Measurements from ENCODE around the gene SMAD6. TPM values are rescaled to one million over a fixed set of nuclear protein-coding genes. Genes with fewer than 3 reads are reported as not detected.
"Not testable (repeated sequence)": the region's sequence is repeated elsewhere in the genome, so short reads cannot be mapped to it uniquely, and the experiment has no call there.

SMAD6 gene
- total RNA-seq, 2 experiments from 2014 or later = 0.40 TPM

GRCh38 chr15:66825731-66826130, 123.7 kb downstream of the SMAD6 start:
- H3K27me3 Mint-ChIP-seq = no peaks in the 10 kb centered on the region
- DNase-seq = no peak
- no peaks in the 10 kb centered on the region for H3K9me3 Mint-ChIP-seq
- ChIA-PET POLR2A (no interaction called here), CTCF (no interaction called here)
- H3K27ac Mint-ChIP-seq = no peak overlapping the region
- H3K36me3 Mint-ChIP-seq (ENCODE audit: low read depth) = no peaks in the 10 kb centered on the region
- no peak overlapping the region for H3K4me3 Mint-ChIP-seq
- H3K4me1 Mint-ChIP-seq = no peaks in the 10 kb centered on the region

DNA sequence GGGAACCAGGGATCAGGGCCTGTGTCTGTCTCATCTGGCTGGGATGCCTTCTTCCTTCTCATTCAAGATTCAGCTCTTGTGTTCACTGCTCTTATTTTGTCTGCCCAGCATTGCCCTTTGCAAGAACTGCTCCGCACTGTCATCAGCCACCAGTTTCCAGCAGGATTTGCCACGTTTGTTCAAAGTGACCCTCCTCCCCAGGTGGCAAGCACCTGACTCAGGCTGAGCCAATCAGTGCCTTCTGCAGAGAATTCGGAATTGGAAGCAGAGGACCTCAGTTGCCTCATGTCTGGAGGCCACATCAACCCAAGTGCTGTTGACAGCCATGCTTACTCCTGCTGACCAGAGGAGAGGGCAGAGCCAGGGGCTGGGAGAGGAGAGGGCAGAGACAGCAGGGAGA, 124.5 kb downstream of the SMAD6 start:
- no peaks in the 10 kb centered on the region for H3K4me1 Mint-ChIP-seq
- no peak overlapping the region for H3K4me3 Mint-ChIP-seq
- ChIA-PET CTCF (no interaction called here), POLR2A (no interaction called here)
- no peaks in the 10 kb centered on the region for H3K36me3 Mint-ChIP-seq (ENCODE audit: low read depth)
- H3K27me3 Mint-ChIP-seq = peaks cover 4% of the 10 kb centered on the region
- no peak overlapping the region for H3K27ac Mint-ChIP-seq
- no peaks in the 10 kb centered on the region for H3K9me3 Mint-ChIP-seq
- no peak for DNase-seq

GRCh38 chr15:66827039-66827697, 125.1 kb downstream of the SMAD6 start:
- H3K4me3 Mint-ChIP-seq = no peak overlapping the region
- H3K9me3 Mint-ChIP-seq = no peaks in the 10 kb centered on the region
- ChIA-PET CTCF (no interaction called here), POLR2A (no interaction called here)
- H3K27me3 Mint-ChIP-seq = peaks cover 4% of the 10 kb centered on the region
- no peaks in the 10 kb centered on the region for H3K36me3 Mint-ChIP-seq (ENCODE audit: low read depth)
- no peaks in the 10 kb centered on the region for H3K4me1 Mint-ChIP-seq
- H3K27ac Mint-ChIP-seq = no peak overlapping the region
- DNase-seq = no peak

DNA sequence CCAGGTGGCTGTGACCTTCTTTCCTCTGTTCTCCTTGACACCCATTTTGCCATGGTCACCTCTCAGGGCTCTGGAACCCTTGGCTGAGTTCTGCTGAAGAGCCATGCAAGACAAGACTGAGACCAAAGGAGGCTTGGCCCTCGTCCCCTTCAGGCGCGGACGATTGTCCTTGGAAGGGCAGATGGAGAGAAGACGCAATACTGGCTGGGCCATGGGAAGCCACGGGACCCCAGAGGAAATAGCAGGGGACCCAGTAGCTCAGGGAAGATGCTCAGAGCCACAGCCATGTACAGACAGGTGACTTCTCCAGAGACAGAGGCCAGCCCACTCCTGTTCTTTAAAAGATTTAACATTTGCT, 125.6 kb downstream of the SMAD6 start:
- Mint-ChIP-seq H3K27ac (no peak overlapping the region), H3K4me1 (no peaks in the 10 kb centered on the region), H3K9me3 (no peaks in the 10 kb centered on the region), H3K36me3 (ENCODE audit: low read depth) (no peaks in the 10 kb centered on the region), H3K4me3 (no peak overlapping the region), H3K27me3 (peaks cover 4% of the 10 kb centered on the region)
- CTCF ChIA-PET = no interaction called here
- POLR2A ChIA-PET = no interaction called here
- DNase-seq = no peak

DNA sequence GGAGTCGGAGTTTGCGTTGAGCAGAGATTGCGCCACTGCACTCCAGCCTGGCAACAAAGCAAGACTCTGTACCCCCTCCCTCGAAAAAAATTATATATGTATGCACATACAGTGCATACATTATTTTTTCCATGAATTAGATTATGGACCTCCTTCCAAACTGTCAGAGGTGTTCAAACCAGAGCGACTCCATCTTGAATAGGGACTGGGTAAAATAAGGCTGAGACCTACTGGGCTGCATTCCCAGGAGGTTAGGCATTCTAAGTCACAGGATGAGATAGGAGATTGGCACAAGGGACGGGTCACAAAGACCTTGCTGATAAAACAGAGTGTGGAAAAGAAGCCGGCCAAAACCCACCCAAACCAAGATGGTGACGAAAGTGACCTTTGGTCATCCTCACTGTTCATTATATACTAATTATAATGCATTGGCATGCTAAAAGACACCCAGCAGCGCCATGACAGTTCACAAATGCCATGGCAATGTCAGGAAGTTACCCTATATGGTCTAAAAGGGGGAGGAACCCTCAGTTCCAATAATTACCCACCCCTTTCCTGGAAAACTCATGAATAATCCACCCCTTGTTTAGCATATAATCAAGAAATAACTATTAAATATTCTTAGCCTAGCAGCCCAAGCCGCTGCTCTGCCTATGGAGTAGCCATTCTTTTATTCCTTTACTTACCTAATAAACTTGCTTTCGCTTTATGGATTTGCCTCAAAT, 126.9 kb downstream of the SMAD6 start:
- DNase-seq; H3K9me3 Mint-ChIP-seq; H3K27me3 Mint-ChIP-seq; POLR2A ChIA-PET; CTCF ChIA-PET; H3K4me3 Mint-ChIP-seq; H3K4me1 Mint-ChIP-seq; H3K36me3 Mint-ChIP-seq (ENCODE audit: low read depth); H3K27ac Mint-ChIP-seq: not testable (repeated sequence)

DNA sequence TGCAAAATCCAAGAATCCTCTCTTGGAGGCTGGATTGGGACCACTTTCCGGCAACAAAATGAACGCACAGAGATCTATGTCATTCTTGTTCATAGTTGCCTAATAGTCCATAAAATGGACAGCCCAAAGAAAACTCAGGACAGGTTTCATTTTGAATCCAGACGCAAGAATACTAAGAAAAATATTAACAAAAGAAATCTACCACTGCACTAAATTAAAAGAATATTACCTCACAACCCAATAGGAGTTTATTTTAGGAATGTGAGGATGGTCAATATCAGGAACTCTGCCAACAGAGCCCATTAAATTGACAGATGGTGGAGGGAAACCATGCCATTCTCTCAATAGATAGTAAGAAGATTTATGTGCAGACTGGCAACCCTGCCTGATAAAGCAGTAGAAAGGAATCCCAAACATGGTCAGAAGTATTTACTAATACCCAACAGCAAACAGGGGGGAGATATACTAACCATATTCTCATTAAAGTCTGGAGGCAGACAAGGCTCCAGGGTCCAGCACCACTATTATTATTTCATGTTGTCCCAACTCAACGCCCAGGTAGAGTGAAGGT, 127.6 kb downstream of the SMAD6 start:
- Mint-ChIP-seq H3K27me3 (peaks cover 4% of the 10 kb centered on the region), H3K9me3 (no peaks in the 10 kb centered on the region), H3K36me3 (ENCODE audit: low read depth) (no peaks in the 10 kb centered on the region), H3K4me1 (no peaks in the 10 kb centered on the region), H3K27ac (no peak overlapping the region), H3K4me3 (no peak overlapping the region)
- no peak for DNase-seq
- POLR2A ChIA-PET = no interaction called here
- CTCF ChIA-PET = no interaction called here

GRCh38 chr15:66830358-66830757, 128.3 kb downstream of the SMAD6 start:
- ChIA-PET CTCF (no interaction called here), POLR2A (no interaction called here)
- peaks cover 4% of the 10 kb centered on the region for H3K27me3 Mint-ChIP-seq
- H3K4me3 Mint-ChIP-seq = no peak overlapping the region
- H3K9me3 Mint-ChIP-seq = no peaks in the 10 kb centered on the region
- H3K27ac Mint-ChIP-seq = no peak overlapping the region
- H3K36me3 Mint-ChIP-seq (ENCODE audit: low read depth) = no peaks in the 10 kb centered on the region
- H3K4me1 Mint-ChIP-seq = no peaks in the 10 kb centered on the region
- no peak for DNase-seq

GRCh38 chr15:66830823-66831222, 128.8 kb downstream of the SMAD6 start:
- CTCF ChIA-PET = interaction anchor here (0.6 to 0.7 kb wide), 2 partner anchors 21 to 188 kb away, joined by 3 read pairs; no protein-coding TSS in a partner anchor
- Mint-ChIP-seq H3K9me3 (no peaks in the 10 kb centered on the region), H3K36me3 (ENCODE audit: low read depth) (no peaks in the 10 kb centered on the region), H3K4me1 (no peaks in the 10 kb centered on the region), H3K4me3 (no peak overlapping the region), H3K27me3 (peaks cover 4% of the 10 kb centered on the region), H3K27ac (no peak overlapping the region)
- POLR2A ChIA-PET = no interaction called here
- no peak for DNase-seq

GRCh38 chr15:66831289-66831688, 129.3 kb downstream of the SMAD6 start:
- no peaks in the 10 kb centered on the region for H3K36me3 Mint-ChIP-seq (ENCODE audit: low read depth)
- no peak overlapping the region for H3K27ac Mint-ChIP-seq
- H3K4me3 Mint-ChIP-seq = no peak overlapping the region
- H3K27me3 Mint-ChIP-seq = peaks cover 4% of the 10 kb centered on the region
- CTCF ChIA-PET = interaction anchor here (0.6 to 0.7 kb wide), 2 partner anchors 20 to 187 kb away, joined by 3 read pairs; no protein-coding TSS in a partner anchor
- no peak for DNase-seq
- H3K9me3 Mint-ChIP-seq = no peaks in the 10 kb centered on the region
- H3K4me1 Mint-ChIP-seq = no peaks in the 10 kb centered on the region
- POLR2A ChIA-PET = no interaction called here

- DNase-seq = no peak
- CTCF ChIA-PET = no interaction called here
- POLR2A ChIA-PET = no interaction called here
- Mint-ChIP-seq H3K9me3 (no peaks in the 10 kb centered on the region), H3K27ac (no peak overlapping the region), H3K4me3 (no peak overlapping the region), H3K36me3 (ENCODE audit: low read depth) (no peaks in the 10 kb centered on the region), H3K27me3 (peaks cover 4% of the 10 kb centered on the region), H3K4me1 (no peaks in the 10 kb centered on the region)
These were observed 129.9 kb downstream of the SMAD6 start for GRCh38 chr15:66831801-66832390.

Other genes starting within 250 kb of the SMAD6 start
- gene SNAPC5, start 204.5 kb upstream of the SMAD6 start, total RNA-seq = 10 to 100 TPM; 21.4 to 24.5 TPM
- 1,000 to 10,000 TPM; 2,398 to 2,621 TPM for gene RPL4, start 197.4 kb upstream of the SMAD6 start, total RNA-seq
- 10 to 100 TPM; 28.0 to 28.3 TPM for gene ZWILCH, start 196.9 kb upstream of the SMAD6 start, total RNA-seq
- gene LCTL, start 136.2 kb upstream of the SMAD6 start, total RNA-seq = not detected